Measurements from ENCODE around the gene PTPRA. TPM values are rescaled to one million over a fixed set of nuclear protein-coding genes. Genes with fewer than 3 reads are reported as not detected.

PTPRA gene
- total RNA-seq, 4 donors from 2014 or later, result 49.2 to 80.8 (median 60.4) TPM

DNA sequence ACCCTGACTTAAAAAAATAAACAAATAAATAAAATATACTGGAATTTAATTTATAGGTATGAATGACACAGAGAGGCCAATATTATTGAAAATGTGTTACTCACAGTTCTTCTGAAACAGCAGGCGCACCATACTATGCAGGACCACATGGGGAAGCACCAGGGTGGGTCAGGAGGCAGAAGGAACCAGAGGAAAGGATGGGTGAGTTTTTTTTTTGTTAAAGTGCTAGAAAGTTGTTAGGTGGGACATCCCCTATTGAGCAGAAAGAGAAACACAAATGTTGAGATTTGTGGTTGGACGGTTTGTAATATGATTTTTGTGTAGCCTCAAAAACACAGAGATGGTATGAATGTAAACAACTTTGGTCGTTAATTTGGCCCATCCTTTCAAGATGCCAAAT lies 26.0 kb downstream of the PTPRA start:
- WGBS, result 90% methylated on average over 3 of the region's 3 CpGs
- Histone ChIP-seq H3K4me1 (peaks cover 0 to 19% (median 15%) of the 10 kb centered on the region in 4 donors), H3K27me3 (no peaks in the 10 kb centered on the region), H3K9me3 (peaks cover 0 to 9% (median 6%) of the 10 kb centered on the region in 4 donors), H3K4me3 (no peak overlapping the region), H3K27ac (replicated peaks in 1 of 4) (no peak overlapping the region), H3K36me3 (no peaks in the 10 kb centered on the region)
- DNase-seq (ENCODE audit: extremely low spot score), result no peak
- TF ChIP-seq, protein P1, sequence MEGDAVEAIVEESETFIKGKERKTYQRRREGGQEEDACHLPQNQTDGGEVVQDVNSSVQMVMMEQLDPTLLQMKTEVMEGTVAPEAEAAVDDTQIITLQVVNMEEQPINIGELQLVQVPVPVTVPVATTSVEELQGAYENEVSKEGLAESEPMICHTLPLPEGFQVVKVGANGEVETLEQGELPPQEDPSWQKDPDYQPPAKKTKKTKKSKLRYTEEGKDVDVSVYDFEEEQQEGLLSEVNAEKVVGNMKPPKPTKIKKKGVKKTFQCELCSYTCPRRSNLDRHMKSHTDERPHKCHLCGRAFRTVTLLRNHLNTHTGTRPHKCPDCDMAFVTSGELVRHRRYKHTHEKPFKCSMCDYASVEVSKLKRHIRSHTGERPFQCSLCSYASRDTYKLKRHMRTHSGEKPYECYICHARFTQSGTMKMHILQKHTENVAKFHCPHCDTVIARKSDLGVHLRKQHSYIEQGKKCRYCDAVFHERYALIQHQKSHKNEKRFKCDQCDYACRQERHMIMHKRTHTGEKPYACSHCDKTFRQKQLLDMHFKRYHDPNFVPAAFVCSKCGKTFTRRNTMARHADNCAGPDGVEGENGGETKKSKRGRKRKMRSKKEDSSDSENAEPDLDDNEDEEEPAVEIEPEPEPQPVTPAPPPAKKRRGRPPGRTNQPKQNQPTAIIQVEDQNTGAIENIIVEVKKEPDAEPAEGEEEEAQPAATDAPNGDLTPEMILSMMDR (IDR thresholded peaks at IDR 0.05), result no peak
- intact Hi-C loops (cut with DNase I), result no loop called here

GRCh38 chr20:2900845-2901592 lies 27.7 kb downstream of the PTPRA start:
- intact Hi-C loops (cut with DNase I), result no loop called here
- no peak overlapping the region for H3K4me3 ChIP-seq

DNA sequence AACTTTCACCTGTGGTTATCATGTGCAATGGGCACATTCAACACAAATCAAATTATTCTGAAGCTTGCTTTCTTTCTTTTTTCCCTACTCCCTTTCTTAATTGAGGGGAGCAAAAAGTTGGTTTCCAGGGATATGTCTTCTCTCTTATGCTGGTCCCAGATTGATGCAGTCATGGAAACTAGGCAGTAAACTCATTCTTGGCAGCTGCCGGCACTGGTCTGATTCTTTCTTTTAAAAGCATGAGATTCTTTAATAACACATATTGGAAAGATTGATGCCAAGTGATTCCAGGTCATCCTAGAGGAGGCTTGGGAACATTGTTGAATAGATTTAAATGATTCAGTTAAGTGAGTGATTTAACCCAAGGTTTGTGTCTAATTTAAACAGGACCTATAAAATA lies 29.0 kb downstream of the PTPRA start:
- intact Hi-C loops (cut with DNase I), result no loop called here

More at GRCh38 chr20:2900845-2901592, 27.7 kb downstream of the PTPRA start:
- no peak overlapping the region for H3K27ac ChIP-seq (replicated peaks in 1 of 4)
- peaks cover 0 to 19% (median 15%) of the 10 kb centered on the region in 4 donors for H3K4me1 ChIP-seq
- no peaks in the 10 kb centered on the region for H3K9me3 ChIP-seq
- TF ChIP-seq, protein P1 (IDR thresholded peaks at IDR 0.05), result no peak
- TF ChIP-seq POLR2A (IDR thresholded peaks at IDR 0.05; ENCODE audit: low read depth), result no peak
- TF ChIP-seq EP300 (IDR thresholded peaks at IDR 0.05), result no peak
- TF ChIP-seq POLR2AphosphoS5 (IDR thresholded peaks at IDR 0.05), result no peak
- H3K27me3 ChIP-seq, result no peaks in the 10 kb centered on the region
- DNase-seq (ENCODE audit: extremely low spot score), result no peak
- WGBS, result 76% methylated on average over 11 of the region's 11 CpGs
- H3K36me3 ChIP-seq, result no peaks in the 10 kb centered on the region

DNA sequence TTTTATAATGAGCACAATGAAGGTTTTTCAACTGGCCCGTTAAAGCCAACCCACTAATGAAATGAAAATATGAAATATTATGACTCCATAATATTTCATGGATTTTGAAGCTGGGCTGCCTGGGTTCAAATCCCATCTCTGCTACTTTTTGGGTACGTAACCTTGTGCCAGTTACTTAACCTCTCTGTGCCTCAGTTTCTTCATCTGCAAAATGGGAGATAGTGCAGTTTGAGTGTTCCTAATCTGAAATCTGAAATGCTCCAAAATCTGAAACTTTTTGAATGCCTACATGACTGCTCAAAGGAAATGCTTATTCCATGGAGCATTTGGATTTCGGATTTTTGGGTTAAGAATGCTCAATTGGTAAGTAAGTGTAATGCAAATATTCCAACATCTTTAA lies 29.5 kb downstream of the PTPRA start:
- TF ChIP-seq POLR2A (IDR thresholded peaks at IDR 0.05; ENCODE audit: low read depth) (no peak), EP300 (IDR thresholded peaks at IDR 0.05) (no peak), POLR2AphosphoS5 (IDR thresholded peaks at IDR 0.05) (no peak)
- TF ChIP-seq, protein P1 (IDR thresholded peaks at IDR 0.05), result no peak
- peaks cover 0 to 28% (median 23%) of the 10 kb centered on the region in 4 donors for H3K4me1 ChIP-seq
- WGBS, result 91% methylated on average over 3 of the region's 3 CpGs
- H3K27me3 ChIP-seq, result no peaks in the 10 kb centered on the region
- H3K9me3 ChIP-seq, result no peaks in the 10 kb centered on the region
- no peak overlapping the region for H3K27ac ChIP-seq (replicated peaks in 1 of 4)
- intact Hi-C loops (cut with DNase I), result no loop called here
- no peak for DNase-seq (ENCODE audit: extremely low spot score)
- H3K36me3 ChIP-seq, result no peaks in the 10 kb centered on the region
- H3K4me3 ChIP-seq, result no peak overlapping the region

More for the DNA sequence above, 29.0 kb downstream of the PTPRA start:
- Histone ChIP-seq H3K27ac (replicated peaks in 1 of 4) (no peak overlapping the region), H3K4me1 (peaks cover 0 to 23% (median 18%) of the 10 kb centered on the region in 4 donors), H3K27me3 (no peaks in the 10 kb centered on the region), H3K4me3 (no peak overlapping the region), H3K9me3 (no peaks in the 10 kb centered on the region), H3K36me3 (no peaks in the 10 kb centered on the region)
- DNase-seq (ENCODE audit: extremely low spot score), result no peak
- TF ChIP-seq POLR2A (IDR thresholded peaks at IDR 0.05; ENCODE audit: low read depth) (no peak), EP300 (IDR thresholded peaks at IDR 0.05) (no peak), POLR2AphosphoS5 (IDR thresholded peaks at IDR 0.05) (no peak)
- TF ChIP-seq, protein P1 (IDR thresholded peaks at IDR 0.05), result no peak
- 0% methylated on average over 1 of the region's 1 CpG for WGBS

Data from esophagus muscularis mucosa (tissue), 4 donors.